Upper lobe of left lung (tissue), 4 donors: ENCODE measurements around the gene NDUFV3.
"Not testable (repeated sequence)": the region's sequence is repeated elsewhere in the genome, so short reads cannot be mapped to it uniquely, and the experiment has no call there.

Experiments used
- CTCF ChIP-seq, 6 experiments: fragments of 450-650 bp in 4 of 6; fragments of 200-600 bp in 2 of 6; sonication (generic) in 2 of 6; IDR thresholded peaks; one replicate each; pipeline ENCODE4 v1.5.1; 2016 to 2019; ENCODE audit warnings: antibody characterized with exemption in 6 of 6
- EP300 ChIP-seq, 4 donors: sonication (generic); formaldehyde crosslinking; IDR thresholded peaks; one replicate each; pipeline ENCODE4 v1.5.1; 2017; ENCODE audit warnings: antibody characterized with exemption in 4 of 4, control low read depth in 2 of 4
- POLR2A ChIP-seq, 4 donors: fragments of 450-650 bp; IDR thresholded peaks; one replicate each; pipeline ENCODE4 v1.5.1; 2016 to 2017; ENCODE audit warnings: antibody characterized with exemption in 4 of 4, mild to moderate bottlenecking in 2 of 4

DNA sequence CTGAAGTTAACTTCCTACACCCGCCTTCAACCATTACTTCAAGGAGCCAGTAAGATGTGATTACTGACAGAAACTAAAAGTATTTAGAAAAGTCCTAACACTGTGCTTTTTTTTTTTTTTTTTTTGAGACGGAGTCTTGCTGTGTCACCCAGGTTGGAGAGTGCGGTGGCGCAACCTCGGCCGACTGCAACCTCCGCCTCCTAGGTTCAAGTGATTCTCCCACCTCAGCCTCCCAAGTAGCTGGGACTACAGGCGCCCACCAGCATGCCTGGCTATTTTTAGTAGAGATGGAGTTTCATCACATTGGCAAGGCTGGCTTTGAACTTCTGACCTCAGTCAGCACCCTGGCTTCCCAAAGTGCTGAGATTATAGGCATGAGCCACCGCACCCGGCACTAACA, 17.3 kb upstream of the NDUFV3 start:
- not testable (repeated sequence) for TF ChIP-seq CTCF, EP300, POLR2A (IDR thresholded peaks at IDR 0.05)
